ENCODE measurements around the gene FAM241B. TPM values are rescaled to one million over a fixed set of nuclear protein-coding genes. Genes with fewer than 3 reads are reported as not detected.

Gene FAM241B
- polyA plus RNA-seq, 1 of the 3 experiments (the other 2 are of a cell fraction), result 16.0 TPM

GRCh38 chr10:69612760-69613159, 17.3 kb upstream of the FAM241B start:
- ChIA-PET CTCF (interaction anchor here (1.2 to 2.5 kb wide), 5 partner anchors 18 to 163 kb away, joined by 3 to 15 read pairs (median 8); partner anchors contain the start of gene FAM241B), POLR2A (no interaction called here)
- TF ChIP-seq CHD2 (IDR thresholded peaks at IDR 0.05; ENCODE audit: low read length, partially characterized antibody) (no peak), NFIC (IDR thresholded peaks at IDR 0.05; ENCODE audit: borderline replicate concordance) (no peak), GATA2 (CRISPR knock-in tag; IDR thresholded peaks at IDR 0.05) (no peak), TEAD4 (IDR thresholded peaks at IDR 0.05; ENCODE audit: borderline replicate concordance, insufficient read depth) (no peak), MAX (IDR thresholded peaks at IDR 0.05; ENCODE audit: low read depth) (no peak), RAD21 (IDR thresholded peaks at IDR 0.05; ENCODE audit: low read length) (no peak), NRF1 (IDR thresholded peaks at IDR 0.05; ENCODE audit: low read depth, low read length) (no peak), RXRA (IDR thresholded peaks at IDR 0.05; ENCODE audit: borderline replicate concordance, low read depth) (no peak), CTCF (IDR thresholded peaks at IDR 0.05) (no peak), ELF1 (IDR thresholded peaks at IDR 0.05) (no peak), EP300 (IDR thresholded peaks at IDR 0.05; ENCODE audit: borderline replicate concordance in 1 of 2, low read depth in 1 of 2, low read length in 1 of 2) (no peak), TAF1 (IDR thresholded peaks at IDR 0.05; ENCODE audit: borderline replicate concordance, low read depth, low read length) (no peak), GABPA (IDR thresholded peaks at IDR 0.05; ENCODE audit: low read depth) (no peak), MEF2A (IDR thresholded peaks at IDR 0.05; ENCODE audit: borderline replicate concordance, low read depth) (no peak), FOXM1 (IDR thresholded peaks at IDR 0.05; ENCODE audit: low read depth) (no peak), MXI1 (IDR thresholded peaks at IDR 0.05; ENCODE audit: low read depth, low read length) (no peak), YY1 (IDR thresholded peaks at IDR 0.05; ENCODE audit: low read depth) (no peak), POLR2AphosphoS5 (IDR thresholded peaks at IDR 0.05; ENCODE audit: low read depth, low read length) (no peak)
- TF ChIP-seq, protein P1, sequence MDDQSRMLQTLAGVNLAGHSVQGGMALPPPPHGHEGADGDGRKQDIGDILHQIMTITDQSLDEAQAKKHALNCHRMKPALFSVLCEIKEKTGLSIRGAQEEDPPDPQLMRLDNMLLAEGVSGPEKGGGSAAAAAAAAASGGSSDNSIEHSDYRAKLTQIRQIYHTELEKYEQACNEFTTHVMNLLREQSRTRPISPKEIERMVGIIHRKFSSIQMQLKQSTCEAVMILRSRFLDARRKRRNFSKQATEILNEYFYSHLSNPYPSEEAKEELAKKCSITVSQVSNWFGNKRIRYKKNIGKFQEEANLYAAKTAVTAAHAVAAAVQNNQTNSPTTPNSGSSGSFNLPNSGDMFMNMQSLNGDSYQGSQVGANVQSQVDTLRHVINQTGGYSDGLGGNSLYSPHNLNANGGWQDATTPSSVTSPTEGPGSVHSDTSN (IDR thresholded peaks at IDR 0.05), result no peak
- TF ChIP-seq, protein P2, sequence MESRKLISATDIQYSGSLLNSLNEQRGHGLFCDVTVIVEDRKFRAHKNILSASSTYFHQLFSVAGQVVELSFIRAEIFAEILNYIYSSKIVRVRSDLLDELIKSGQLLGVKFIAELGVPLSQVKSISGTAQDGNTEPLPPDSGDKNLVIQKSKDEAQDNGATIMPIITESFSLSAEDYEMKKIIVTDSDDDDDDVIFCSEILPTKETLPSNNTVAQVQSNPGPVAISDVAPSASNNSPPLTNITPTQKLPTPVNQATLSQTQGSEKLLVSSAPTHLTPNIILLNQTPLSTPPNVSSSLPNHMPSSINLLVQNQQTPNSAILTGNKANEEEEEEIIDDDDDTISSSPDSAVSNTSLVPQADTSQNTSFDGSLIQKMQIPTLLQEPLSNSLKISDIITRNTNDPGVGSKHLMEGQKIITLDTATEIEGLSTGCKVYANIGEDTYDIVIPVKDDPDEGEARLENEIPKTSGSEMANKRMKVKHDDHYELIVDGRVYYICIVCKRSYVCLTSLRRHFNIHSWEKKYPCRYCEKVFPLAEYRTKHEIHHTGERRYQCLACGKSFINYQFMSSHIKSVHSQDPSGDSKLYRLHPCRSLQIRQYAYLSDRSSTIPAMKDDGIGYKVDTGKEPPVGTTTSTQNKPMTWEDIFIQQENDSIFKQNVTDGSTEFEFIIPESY (IDR thresholded peaks at IDR 0.05; ENCODE audit: borderline replicate concordance, low read depth), result no peak
- no peaks in the 10 kb centered on the region for H3K4me1 ChIP-seq (ENCODE audit: control insufficient read depth in 1 of 2, insufficient read depth in 2 of 2, low read depth in 1 of 2, low read length in 1 of 2)
- H3K36me3 ChIP-seq (replicated peaks in 1 of 2; ENCODE audit: control insufficient read depth in 1 of 2, insufficient read depth in 2 of 2, low read length in 1 of 2), result no peaks in the 10 kb centered on the region
- no peaks in the 10 kb centered on the region for H3K79me2 ChIP-seq (ENCODE audit: insufficient read depth)
- peaks cover 13% of the 10 kb centered on the region; the same call in 1 of the 2 replicates for H3K27me3 ChIP-seq (ENCODE audit: insufficient read depth)
- H3K9ac ChIP-seq, result no peak overlapping the region
- H4K20me1 ChIP-seq (ENCODE audit: insufficient read depth), result no peaks in the 10 kb centered on the region
- H2AFZ ChIP-seq (ENCODE audit: low read depth), result no peak overlapping the region
- H3K9me2 ChIP-seq, result no peaks in the 10 kb centered on the region
- H3K4me3 ChIP-seq (ENCODE audit: low read depth in 2 of 2, low read length in 1 of 2), result no peak overlapping the region
- DNase-seq, result no peak
- H3K4me2 ChIP-seq, result no peak overlapping the region
- no peaks in the 10 kb centered on the region for H3K9me3 ChIP-seq
- H3K27ac ChIP-seq (ENCODE audit: low read depth in 2 of 2, low read length in 1 of 2), result no peak overlapping the region
- H3F3A ChIP-seq (replicated peaks; ENCODE audit: insufficient read depth), result no peaks in the 10 kb centered on the region

Measured in SK-N-SH (cell line).